Left forelimb (tissue), 1 donor: ENCODE data around the gene RGR.

Experiments used
- DNase-seq: peaks from one replicate; pipeline ENCODE4 v3.0.0-alpha.2; 2018; ENCODE audit warnings: low spot score

RGR gene

DNA sequence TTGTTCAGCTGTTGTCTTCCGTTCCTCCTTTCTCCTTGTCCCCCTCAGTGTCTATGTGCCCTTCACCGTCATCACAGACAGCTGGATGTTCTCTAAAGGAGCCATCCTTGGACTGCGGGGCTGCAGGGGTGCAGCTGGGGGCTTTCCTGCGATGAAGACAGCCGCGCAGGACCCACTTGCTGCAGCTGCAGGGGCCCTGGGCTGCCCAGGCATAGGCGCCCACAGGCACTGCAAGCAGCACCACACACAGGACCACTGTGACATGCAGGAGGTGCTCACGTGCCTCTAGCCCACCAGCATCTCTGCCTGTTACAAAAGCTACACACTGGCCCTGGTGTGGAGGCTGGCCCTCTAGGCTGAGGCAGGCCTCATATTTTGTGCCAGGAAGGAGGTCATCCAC lies 22.9 kb upstream of the RGR start:
- DNase-seq = no peak

DNA sequence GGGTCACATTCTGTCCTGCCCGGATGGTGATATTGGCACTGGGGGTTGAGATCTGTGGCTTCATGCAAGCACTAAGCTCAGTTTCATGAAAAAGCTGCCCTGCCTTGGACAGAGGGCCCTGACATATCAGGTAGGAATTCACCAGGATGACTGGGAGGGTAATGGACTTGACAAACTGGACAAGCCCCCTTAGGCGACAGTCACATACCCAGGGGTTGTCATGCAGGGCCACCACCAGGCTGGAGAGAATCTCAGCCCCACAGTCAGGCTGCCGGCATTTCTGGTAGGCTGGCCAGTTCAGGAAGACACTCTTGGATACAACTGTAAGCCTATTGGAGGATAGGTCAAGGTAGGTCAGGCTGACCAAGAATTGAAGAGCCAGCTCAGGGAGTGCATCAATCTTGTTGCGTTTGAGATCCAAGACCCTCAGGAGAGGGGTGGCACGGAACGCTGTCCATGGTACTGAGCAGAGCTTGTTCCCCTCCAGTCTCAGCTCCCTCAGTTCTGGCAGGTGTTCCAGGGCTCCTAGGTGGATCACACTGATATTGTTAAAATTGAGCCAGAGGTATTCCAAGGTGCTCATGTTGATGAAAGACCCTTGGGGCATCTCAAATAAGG lies 20.3 kb upstream of the RGR start:
- DNase-seq = no peak

DNA sequence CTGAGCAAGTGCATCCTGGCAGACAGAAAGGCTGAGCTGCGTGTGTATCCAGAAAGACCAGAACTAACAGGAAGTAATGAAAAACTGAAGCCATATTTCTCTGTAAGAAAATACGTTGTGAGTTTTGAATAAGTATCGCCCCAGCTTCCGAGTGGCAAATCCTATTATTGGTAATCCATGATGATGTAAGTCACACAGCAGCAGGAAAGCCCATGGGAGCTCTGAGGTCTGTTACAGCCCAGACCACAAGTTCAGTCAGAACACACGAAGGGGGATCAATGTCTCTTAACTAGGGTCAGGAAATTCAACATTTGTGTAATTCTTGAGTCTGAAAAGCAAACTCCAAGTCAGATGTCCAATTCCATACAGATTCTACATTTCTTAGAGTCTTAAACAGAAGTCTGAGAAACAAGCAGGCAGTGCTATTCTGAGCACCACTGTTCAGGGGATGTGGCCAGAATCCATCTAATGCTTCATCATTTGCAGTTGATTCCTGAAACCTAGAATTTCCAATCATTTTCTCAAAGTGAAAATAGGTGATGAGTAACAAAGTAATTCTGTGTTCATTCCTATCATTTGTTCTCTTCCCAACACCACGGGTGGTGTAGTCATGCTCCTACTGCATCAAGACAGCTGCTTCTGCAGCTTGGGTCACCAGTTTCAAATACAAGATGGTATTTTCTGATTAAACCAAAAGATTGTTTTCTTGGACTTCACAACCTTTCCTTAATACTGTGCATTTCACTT lies 19.3 kb upstream of the RGR start, which contains the start of gene LRIT2:
TSS of gene LRIT2 (minus strand) at position 118 of the 747 bp plus-strand sequence. CDS start at position 94, 24 bp downstream.
- no peak for DNase-seq

DNA sequence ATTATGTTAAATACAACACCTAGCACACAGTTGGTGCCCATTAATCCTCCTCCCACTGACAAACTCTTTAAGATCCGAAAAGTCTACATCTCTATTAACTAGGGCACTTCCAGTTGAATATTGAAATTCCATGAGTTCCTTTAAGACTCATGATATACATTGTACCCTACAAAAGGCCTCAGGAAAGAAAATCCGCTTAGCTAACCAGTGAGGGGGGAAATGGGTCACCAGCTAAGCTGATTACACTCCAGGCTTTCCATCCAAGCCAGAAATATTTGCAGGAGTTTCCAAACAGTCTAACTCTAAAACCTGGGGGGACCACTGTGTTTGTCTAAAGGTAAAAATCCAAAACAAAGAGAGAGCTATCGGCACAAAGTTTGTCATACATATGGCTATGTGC lies 18.2 kb upstream of the RGR start:
- no peak for DNase-seq

DNA sequence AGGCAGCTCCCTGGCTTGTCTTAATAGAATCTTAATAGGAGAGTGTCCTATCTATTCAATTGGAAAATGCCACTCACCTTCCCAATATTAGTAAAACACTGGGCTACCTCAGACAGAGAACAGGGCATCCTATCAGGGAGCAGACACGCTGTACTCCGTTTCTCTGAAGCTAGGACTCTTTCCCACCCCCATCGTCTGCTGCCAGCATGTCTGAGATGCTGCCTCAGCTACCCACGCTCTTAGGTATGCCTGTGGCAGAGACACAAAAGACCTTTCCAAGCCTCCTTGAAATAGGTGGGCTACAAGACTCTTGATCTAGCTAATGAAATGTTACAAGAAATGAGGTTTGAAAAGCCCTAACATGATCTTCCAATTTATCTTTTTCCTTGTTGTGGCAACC lies 17.0 kb upstream of the RGR start:
- no peak for DNase-seq

DNA sequence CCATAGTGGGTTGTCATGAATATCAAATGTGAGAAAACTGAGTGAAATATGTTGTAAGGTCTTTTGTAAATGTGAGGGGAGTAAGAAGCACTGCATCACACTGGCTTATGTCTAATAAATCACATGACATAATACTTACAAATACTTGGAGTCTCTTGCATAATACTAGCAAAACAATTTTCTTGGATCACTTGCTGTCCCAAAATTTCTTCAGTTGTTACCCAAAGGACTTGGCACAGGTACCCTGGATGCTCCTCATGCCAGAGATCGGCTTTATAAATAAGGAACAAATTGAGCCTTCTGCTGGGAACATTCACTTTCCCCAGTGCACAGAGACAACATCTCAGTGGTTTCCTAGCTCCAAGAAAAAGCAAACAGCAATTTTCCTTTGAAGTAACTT lies 14.5 kb upstream of the RGR start:
- no peak for DNase-seq

DNA sequence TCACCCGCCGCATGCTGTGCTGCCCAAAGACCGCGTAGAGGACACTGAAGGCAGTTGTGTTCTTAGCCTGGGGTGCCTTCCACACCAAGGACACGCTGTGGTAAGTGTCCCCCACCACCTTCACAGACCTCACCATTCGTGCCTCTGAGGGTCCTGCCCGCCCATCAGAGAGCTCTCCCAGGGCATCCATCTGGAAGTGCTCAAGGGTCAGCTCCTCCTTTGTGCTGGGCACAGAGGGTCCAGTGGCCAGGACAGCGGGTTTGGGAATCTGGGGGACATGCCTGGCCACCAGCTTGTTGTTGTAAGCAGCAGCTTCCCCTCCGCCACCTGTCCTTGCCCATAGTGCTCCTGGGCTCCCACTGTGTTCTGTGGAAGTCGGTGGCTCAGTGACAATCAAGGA lies 12.5 kb upstream of the RGR start:
- DNase-seq = no peak

DNA sequence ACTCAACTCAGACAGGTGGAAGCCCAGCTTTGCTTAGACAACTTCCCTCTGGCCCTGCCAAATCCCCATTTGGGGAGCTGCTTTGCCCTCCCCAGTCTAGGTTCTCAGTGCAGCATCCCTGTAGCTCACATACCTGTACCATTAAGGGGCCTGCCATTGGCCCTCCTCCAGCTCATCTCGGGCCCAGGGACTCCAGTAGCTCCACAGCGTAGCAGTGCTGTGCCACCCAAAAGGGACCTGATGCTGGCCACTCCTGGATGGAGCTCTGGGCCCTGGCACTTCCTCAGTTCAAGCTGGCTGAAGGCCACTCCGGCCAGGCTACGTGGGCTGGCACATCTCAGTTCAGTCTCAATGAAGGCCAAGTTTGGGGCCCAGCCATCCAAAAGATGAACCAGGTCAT lies 10.9 kb upstream of the RGR start:
- DNase-seq = no peak

DNA sequence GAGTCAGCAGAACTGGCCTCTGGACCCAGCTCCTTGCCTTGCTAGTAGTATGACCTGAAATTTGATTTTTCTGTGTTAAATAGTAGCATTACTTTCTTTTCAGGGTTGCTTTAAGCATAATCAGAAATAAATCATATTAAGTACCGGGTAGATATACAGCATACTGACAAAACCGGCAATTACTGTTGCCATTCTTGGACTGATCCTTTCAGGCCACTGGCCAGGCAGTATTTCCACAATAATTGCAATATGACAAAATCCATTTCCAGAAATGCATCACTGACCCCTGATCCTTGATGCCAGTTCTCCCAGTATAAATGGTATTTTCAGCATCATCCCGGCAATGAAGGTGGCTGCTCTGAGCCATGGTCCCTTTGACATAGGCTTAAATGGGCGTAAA lies 10.4 kb upstream of the RGR start:
- no peak for DNase-seq

DNA sequence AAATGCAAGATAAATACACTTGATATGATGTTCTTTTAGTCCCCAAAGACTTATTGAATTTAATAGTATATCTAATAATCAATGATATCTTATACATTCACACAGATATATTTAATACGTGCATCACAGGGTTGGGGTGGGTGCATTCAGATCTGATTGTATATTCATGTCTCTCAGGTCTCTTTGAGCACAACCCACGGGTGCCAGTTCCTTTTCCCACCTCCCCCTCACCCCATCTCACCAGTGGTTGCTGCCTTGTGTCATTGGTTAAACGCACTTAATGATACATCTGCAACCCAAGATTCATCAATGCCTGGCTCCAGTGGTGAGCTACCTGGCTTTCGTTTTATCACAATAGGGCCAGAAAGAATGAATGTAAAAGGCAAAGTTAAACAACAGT lies 9.8 kb upstream of the RGR start:
- DNase-seq = no peak

DNA sequence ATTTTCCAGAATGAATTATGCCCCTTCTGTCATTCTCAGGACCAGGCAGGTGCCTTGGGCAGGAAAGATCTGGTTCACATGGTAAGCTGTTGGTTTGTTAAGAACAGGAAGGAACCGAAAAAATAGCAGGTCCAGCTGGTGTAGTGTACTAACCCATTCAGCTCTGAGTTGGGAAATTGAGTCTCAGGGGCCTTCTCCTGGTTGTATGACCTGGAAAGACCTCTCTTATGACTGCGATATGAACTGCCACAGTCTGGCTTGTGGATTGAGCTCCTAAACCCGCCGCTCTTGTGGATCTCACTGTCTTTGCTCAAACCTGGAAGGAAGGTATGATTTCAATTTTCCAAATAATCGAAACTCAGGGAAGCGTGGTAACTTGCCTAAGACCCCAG lies 8.1 kb upstream of the RGR start:
- no peak for DNase-seq

DNA sequence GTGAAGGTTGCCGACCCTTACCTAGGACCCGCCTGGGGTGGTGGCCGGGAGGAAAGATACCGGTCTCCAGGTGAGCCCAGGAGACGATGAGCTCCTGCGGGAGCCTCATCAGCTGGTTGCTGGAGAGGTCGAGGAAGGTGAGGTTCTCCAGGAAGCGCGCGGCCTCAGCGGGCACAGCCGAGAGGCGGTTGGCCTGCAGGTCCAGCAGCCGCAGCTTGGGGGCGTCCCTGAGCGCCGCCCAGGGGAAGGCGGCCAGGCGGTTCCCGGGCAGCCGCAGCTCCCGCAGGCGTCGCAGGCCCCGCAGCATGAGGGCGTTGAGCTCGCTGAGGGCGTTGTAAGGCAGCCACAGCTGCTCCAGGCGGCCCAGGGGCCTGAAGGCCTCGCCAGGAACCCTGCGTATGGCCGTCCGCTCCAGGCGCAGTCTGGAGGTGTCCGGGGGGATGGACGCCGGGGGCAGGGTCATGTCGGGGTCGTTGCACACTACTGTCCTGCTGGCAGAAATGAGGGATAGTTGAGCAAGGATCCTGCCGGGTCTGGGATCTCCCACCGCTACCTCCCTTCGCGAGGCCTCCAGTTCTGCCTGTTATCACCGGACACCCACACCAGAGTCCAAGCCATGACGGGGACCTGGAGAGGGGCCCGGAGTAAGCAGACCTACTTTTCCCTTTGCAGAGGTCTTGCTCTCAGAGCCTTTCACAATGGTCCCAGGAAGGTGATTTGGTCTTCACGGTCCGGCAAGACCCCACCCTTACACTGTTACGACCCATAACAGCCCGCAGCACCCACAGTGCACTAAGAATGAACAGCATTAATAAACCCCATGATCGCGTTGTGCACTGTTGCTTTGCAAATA lies 7.4 kb upstream of the RGR start:
- no peak for DNase-seq

DNA sequence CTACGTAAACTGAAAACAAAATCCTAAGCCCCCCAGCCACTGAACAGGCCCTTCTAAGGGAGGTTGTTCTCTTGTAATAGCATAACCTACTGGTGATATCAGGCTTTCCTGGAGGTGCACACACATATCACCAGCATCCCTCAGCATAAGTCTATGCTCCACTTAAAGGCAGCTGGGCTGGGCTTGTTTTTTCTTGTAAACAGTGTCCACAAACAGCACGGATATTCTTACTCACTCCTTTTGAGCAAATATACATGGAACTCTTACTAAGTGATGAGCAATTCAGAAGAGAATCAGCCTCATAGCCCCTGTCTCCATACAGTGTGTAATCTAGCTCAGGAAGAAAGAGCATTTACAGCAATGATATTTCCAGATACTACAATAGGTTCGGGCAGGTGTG lies 5.9 kb upstream of the RGR start:
- DNase-seq = no peak

DNA sequence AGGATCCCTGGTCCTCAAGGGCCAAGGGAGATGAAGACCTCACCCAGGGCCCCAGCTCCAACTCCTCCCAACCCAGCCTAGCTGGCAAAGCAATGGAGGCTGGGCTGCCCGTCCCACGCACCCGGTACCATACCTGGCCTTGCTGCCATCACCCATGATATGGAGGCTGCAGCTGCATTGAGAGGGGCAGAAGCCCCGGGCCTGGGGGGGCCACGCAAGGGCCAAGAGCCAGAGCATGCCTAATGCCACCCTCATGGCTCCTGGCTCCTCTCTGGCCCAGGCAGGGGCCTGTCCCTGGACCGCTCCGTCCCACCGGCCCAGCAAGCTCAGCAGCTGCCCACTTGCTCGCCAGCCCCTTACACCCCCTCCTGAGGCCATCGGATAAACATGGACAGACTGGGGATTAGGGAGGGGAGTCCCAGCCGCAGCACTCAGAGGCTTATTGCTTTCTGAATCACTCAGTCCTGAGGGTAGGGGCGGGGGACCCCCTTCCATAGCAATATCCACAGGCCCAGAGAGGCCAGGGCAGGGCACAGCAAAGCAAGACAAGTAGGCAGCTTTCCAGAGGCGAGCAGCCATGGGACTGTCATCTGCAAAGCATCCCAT lies 3.6 kb upstream of the RGR start, which contains the start of gene LRIT1:
TSS of gene LRIT1 (minus strand) at position 362 of the 606 bp plus-strand sequence. CDS start at position 255, 107 bp downstream.
- DNase-seq = no peak

DNA sequence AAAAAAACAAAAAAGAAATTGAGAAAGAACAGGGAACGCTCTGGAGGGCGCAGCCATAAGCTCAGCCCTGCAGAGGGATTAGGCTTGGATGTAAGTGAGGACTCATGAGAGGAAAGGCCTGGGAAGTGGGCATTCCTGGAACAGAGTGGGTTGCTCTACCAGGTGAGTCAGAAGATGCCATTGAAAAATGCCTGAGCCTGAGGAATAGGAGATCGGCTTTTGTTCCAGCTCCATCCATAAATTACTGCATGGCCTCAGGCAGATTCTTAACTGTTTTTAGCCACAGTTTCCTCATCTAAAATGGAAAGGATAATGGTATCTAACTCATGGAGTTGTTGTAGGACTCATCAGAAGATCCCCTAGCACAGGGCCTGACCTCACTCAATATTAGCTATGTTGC lies 1.1 kb upstream of the RGR start:
- no peak for DNase-seq

DNA sequence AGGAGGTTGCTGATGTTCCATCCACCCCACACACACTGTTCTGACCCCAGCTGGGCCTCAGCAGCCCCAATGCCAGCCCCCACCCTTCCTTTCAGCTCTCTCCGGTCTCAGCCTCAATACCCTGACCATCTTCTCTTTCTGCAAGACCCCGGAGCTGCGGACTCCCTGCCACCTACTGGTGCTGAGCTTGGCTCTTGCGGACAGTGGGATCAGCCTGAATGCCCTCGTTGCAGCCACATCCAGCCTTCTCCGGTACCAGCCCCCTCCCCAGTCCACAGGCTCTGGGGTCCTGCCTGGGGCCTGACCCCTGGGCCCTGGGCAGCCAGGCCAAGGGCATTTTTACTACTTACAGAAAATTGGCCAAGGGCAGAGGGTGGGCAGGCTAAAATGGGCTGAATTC lies 2.6 kb downstream of the RGR start:
- DNase-seq = no peak

DNA sequence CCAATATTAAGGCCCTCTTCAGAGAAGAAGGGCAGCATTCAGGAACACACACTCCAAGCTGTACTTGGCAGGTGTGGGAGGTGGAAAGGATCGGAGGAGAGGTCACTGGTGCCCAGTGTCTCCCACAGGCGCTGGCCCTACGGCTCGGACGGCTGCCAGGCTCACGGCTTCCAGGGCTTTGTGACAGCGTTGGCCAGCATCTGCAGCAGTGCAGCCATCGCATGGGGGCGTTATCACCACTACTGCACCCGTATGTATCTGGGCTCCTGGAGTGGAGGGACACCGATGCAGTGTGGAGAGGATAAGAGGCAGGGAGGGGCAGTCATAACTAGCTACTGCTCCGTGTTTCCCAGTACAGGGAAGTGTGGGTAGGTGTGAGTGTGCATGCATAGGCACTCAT lies 3.9 kb downstream of the RGR start:
- no peak for DNase-seq

DNA sequence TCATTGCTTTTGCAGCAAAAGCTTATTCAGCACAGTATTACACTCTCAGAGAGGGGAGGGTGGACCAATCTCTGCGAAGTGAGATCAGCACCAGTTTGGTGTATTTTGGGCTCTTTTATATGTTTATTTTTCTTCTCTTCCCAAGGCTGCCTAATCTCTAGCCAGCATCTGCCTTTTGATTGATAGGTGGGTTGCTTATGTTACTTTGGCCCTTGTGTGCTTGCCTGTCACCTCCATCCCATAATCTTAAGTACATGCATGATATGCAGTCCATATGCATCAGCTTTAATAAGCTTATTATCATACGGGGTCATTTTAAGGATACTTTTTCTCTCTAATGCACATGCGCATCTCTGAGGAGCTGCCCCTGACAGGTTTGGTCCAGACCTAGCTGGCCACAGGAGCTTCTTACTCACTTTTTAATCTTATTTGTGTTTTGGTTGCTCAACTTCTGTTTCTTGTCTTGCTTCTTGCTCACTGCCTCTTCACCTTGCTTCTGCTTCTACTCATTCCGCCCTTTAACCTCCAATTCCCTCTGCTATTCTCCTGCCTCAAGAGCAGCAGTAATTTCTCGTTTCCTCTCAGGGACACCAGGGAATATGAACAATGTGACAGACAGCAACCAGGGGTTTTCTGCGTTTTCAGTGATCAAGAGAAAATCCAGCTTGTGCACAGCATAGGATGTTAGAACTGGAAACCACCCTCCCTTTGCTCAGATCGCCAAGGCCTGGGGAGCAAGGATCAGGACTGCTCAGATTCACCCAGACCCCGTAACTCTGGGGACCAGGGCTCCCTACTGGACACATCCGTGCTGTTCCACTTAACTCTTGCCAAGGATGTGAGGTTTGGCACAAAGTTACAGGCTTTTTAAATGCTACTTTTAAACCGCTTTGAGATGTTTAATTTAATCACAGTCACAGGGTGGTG lies 10.0 kb downstream of the RGR start:
- DNase-seq = no peak

DNA sequence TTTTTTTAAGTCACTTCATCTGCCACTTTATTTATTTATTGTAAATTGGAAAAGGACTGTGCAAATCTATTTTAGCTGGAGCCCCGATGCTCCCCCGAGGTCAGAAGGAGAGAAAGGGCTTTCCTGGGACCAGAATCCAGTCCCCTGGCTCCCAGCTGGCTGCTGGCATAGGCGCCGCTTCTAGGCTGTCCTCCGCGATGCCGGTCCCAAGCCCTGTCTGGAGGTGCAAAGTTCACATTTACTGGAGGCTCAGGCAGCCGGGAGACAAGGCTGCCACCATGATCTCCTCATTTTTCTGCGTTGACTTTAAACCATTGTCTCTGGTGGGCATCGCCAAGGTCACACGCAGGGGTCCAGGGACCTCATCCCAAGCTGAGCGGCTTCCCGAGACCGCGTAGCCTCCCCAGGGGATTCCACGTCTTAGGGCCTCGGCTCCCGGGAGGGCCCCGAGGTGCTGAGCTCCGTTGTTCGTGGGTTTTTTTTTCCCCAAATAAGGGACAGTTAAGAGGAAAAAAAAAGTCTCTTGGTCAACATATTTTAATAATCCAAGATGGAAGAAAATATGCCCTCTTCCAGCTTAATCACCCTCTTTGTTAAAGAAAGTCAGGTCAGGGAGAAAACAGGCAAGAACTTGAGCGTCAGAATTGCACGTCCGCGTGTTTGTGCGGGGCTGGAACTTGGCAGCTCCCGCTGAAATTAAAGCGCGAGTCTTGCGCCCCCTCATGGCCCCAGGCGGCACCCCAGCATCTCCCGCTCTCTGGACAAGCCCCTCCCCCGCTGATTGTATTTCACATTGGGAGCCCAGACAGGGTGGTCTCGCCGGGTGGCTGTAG lies 11.9 kb downstream of the RGR start:
- no peak for DNase-seq

DNA sequence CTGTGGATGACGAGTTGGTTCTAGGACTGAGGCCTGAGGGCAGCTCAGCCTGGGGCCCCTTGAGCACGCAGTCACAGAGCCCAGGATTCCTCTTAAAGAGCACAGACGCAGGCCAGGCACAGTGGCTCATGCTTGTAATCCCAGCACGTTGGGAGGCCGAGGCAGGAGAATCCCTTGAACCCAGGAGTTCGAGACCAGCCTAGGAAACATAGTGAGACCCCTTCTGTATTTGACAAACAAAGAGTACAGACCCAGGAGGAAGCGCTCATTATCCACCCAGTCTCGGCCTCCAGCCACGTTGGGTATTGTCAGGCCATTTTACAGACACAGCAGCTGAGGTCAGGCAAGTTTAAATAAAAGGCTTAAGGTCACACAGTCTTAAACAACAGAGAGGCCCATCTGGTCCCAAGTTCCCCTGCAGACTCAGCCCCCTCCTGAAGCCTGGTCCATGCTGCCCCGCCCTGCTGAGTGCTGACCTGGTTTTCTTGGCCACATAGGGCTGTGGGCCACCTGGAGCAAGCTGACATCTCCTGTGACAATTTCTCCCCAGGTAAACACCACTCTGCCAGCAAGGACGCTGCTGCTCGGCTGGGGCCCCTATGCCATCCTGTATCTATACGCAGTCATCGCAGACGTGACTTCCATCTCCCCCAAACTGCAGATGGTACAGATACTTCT lies 12.6 kb downstream of the RGR start:
- no peak for DNase-seq
